Activated naive CD4-positive, alpha-beta T cell treated with anti-CD3 and anti-CD28 coated beads, Interleukin-2, amount 50 U/mL, for 72 hours (primary cell): ENCODE measurements around the gene SLC7A14. TPM values are rescaled to one million over a fixed set of nuclear protein-coding genes. Genes with fewer than 3 reads are reported as not detected.
A peak's percentile ranks its signal among the peaks of the same experiment; 100 is the strongest.
"Not testable (repeated sequence)": the region's sequence is repeated elsewhere in the genome, so short reads cannot be mapped to it uniquely, and the experiment has no call there.

Experiments used
- ATAC-seq, 2 donors: fragments of 150-1000 bp; cut with Tn5 transposase; 2 replicates each; pipeline ENCODE4 v1.10.0; 2021; ENCODE audit warnings: mild to moderate bottlenecking in 2 of 2, moderate library complexity in 2 of 2
- DNase-seq, 2 donors: peaks; one replicate each; pipeline ENCODE4 v3.0.0; 2021 to 2022; ENCODE audit warnings: low spot score in 2 of 2
- H3K27ac Mint-ChIP-seq, 2 donors: one replicate each; pipeline ENCODE4 v1.8.0; 2022; ENCODE audit warnings: mild to moderate bottlenecking in 2 of 2, mixed read lengths in 2 of 2
- H3K36me3 Mint-ChIP-seq, 2 donors: one replicate each; pipeline ENCODE4 v1.8.0; 2022; ENCODE audit warnings: mixed read lengths in 2 of 2
- H3K9me3 Mint-ChIP-seq, 2 donors: one replicate each; pipeline ENCODE4 v1.8.0; 2022; ENCODE audit warnings: mixed read lengths in 2 of 2
- total RNA-seq, 2 donors: library from RNA; stranded (reverse); gene quantifications; one replicate each; pipeline ENCODE4 v1.2.3, GENCODE V29; 2022

The SLC7A14 gene
- total RNA-seq, 2 donors from 2014 or later, result not detected

- Mint-ChIP-seq H3K9me3 (no peaks in the 10 kb centered on the region), H3K27ac (no peak overlapping the region), H3K36me3 (no peaks in the 10 kb centered on the region)
- DNase-seq, result no peak
- ATAC-seq, result no peak
These were observed 16.7 kb upstream of the SLC7A14 start for GRCh38 chr3:170602556-170602955.

- ATAC-seq (no peak), DNase-seq (no peak)
- no peaks in the 10 kb centered on the region for H3K36me3 Mint-ChIP-seq
- H3K27ac Mint-ChIP-seq, result no peak overlapping the region
- H3K9me3 Mint-ChIP-seq, result no peaks in the 10 kb centered on the region
These were observed 14.2 kb upstream of the SLC7A14 start for GRCh38 chr3:170600005-170600624.

GRCh38 chr3:170599091-170599490, 13.2 kb upstream of the SLC7A14 start:
- Mint-ChIP-seq H3K36me3 (no peaks in the 10 kb centered on the region), H3K9me3 (no peaks in the 10 kb centered on the region), H3K27ac (no peak overlapping the region)
- ATAC-seq, result no peak
- no peak for DNase-seq

- ATAC-seq (no peak), DNase-seq (no peak)
- no peak overlapping the region for H3K27ac Mint-ChIP-seq
- no peaks in the 10 kb centered on the region for H3K36me3 Mint-ChIP-seq
- H3K9me3 Mint-ChIP-seq, result no peaks in the 10 kb centered on the region
These were observed 12.2 kb upstream of the SLC7A14 start for GRCh38 chr3:170598091-170598502.

GRCh38 chr3:170594528-170594927, 8.7 kb upstream of the SLC7A14 start:
- Mint-ChIP-seq H3K36me3 (no peaks in the 10 kb centered on the region), H3K27ac (no peak overlapping the region), H3K9me3 (no peaks in the 10 kb centered on the region)
- no peak for DNase-seq
- ATAC-seq, result no peak

GRCh38 chr3:170593634-170594033, 7.8 kb upstream of the SLC7A14 start:
- Mint-ChIP-seq H3K27ac (no peak overlapping the region), H3K9me3 (peaks cover 3 to 4% of the 10 kb centered on the region in 2 donors), H3K36me3 (no peaks in the 10 kb centered on the region)
- ATAC-seq (no peak), DNase-seq (no peak)

- H3K9me3 Mint-ChIP-seq, result peaks cover 3 to 10% of the 10 kb centered on the region in 2 donors
- H3K36me3 Mint-ChIP-seq, result peaks cover 6 to 11% of the 10 kb centered on the region in 2 donors
- DNase-seq, result no peak
- no peak for ATAC-seq
- H3K27ac Mint-ChIP-seq, result no peak overlapping the region
These were observed 3.2 kb upstream of the SLC7A14 start for GRCh38 chr3:170589113-170589512.

- peaks cover 7 to 15% of the 10 kb centered on the region in 2 donors for H3K9me3 Mint-ChIP-seq
- no peak for ATAC-seq
These were observed 603 bp downstream of the SLC7A14 start for GRCh38 chr3:170585008-170585936.

GRCh38 chr3:170584585-170585007, 1.3 kb downstream of the SLC7A14 start:
- H3K36me3 Mint-ChIP-seq, result peaks cover 11 to 19% of the 10 kb centered on the region in 2 donors
- ATAC-seq, result peak in 1 of 2 donors; percentile 65
- DNase-seq, result peak in 1 of 2 donors; percentile 59
- peaks cover 7 to 15% of the 10 kb centered on the region in 2 donors for H3K9me3 Mint-ChIP-seq
- no peak overlapping the region for H3K27ac Mint-ChIP-seq

More at GRCh38 chr3:170585008-170585936, 603 bp downstream of the SLC7A14 start:
- no peak for DNase-seq
- peaks cover 11 to 19% of the 10 kb centered on the region in 2 donors for H3K36me3 Mint-ChIP-seq
- no peak overlapping the region for H3K27ac Mint-ChIP-seq

GRCh38 chr3:170579646-170580045, 6.2 kb downstream of the SLC7A14 start:
- no peak overlapping the region for H3K27ac Mint-ChIP-seq

GRCh38 chr3:170572665-170573253, 13.1 kb downstream of the SLC7A14 start:
- peak; percentile 99 to 100 for ATAC-seq
- Mint-ChIP-seq H3K27ac (peak overlapping the region in 1 of 2 donors; percentile 30), H3K36me3 (no peaks in the 10 kb centered on the region), H3K9me3 (peaks cover 0 to 5% of the 10 kb centered on the region in 2 donors)
- DNase-seq, result peak in 1 of 2 donors; percentile 24

More at GRCh38 chr3:170579646-170580045, 6.2 kb downstream of the SLC7A14 start:
- Mint-ChIP-seq H3K9me3 (peaks cover 4 to 5% of the 10 kb centered on the region in 2 donors), H3K36me3 (peaks cover 2 to 17% of the 10 kb centered on the region in 2 donors)
- DNase-seq (no peak), ATAC-seq (no peak)

GRCh38 chr3:170567598-170567997, 18.3 kb downstream of the SLC7A14 start:
- ATAC-seq, H3K9me3 Mint-ChIP-seq, DNase-seq, H3K36me3 Mint-ChIP-seq, H3K27ac Mint-ChIP-seq: not testable (repeated sequence)

GRCh38 chr3:170566413-170566812, 19.5 kb downstream of the SLC7A14 start:
- no peak for ATAC-seq
- DNase-seq, result no peak
- Mint-ChIP-seq H3K27ac (no peak overlapping the region), H3K36me3 (no peaks in the 10 kb centered on the region), H3K9me3 (peaks cover 0 to 5% of the 10 kb centered on the region in 2 donors)

- H3K9me3 Mint-ChIP-seq, result peaks cover 0 to 5% of the 10 kb centered on the region in 2 donors
- no peak overlapping the region for H3K27ac Mint-ChIP-seq
- no peak for ATAC-seq
- DNase-seq, result no peak
- H3K36me3 Mint-ChIP-seq, result no peaks in the 10 kb centered on the region
These were observed 20.4 kb downstream of the SLC7A14 start for GRCh38 chr3:170565495-170565894.

- Mint-ChIP-seq H3K36me3 (no peaks in the 10 kb centered on the region), H3K27ac (no peak overlapping the region), H3K9me3 (peaks cover 0 to under 1% of the 10 kb centered on the region in 2 donors)
- DNase-seq, result no peak
- no peak for ATAC-seq
These were observed 21.2 kb downstream of the SLC7A14 start for GRCh38 chr3:170564664-170565063.

GRCh38 chr3:170563712-170564423, 22.0 kb downstream of the SLC7A14 start:
- no peaks in the 10 kb centered on the region for H3K36me3 Mint-ChIP-seq
- no peaks in the 10 kb centered on the region for H3K9me3 Mint-ChIP-seq
- H3K27ac Mint-ChIP-seq, result no peak overlapping the region
- ATAC-seq (peak; percentile 46 to 81), DNase-seq (no peak)
